Calu3 (cell line): ENCODE measurements around the gene EHMT2. TPM values are rescaled to one million over a fixed set of nuclear protein-coding genes. Genes with fewer than 3 reads are reported as not detected.

Experiments
- BruUV-seq: library from RNA; stranded (reverse); fragments of 400-500 nt; replicated peaks from 2 replicates; lab custom pipeline; 2021; lab: Mats Ljungman, UMichigan
- CTCF ChIA-PET: fragments of 300-600 bp; sonication (Branson Sonifier 250); formaldehyde crosslinking; loops from one replicate; lab custom pipeline; 2022; ENCODE audit warnings: antibody characterized with exemption; lab: Charles Lee
- DNase-seq: peaks from one replicate; pipeline ENCODE4 v3.0.0; 2022
- H3K27ac Mint-ChIP-seq: one replicate; pipeline ENCODE4 v1.8.0; 2022; ENCODE audit warnings: mixed read lengths; ENCODE audit not compliant: unreplicated experiment
- H3K27me3 Mint-ChIP-seq: one replicate; pipeline ENCODE4 v1.8.0; 2022; ENCODE audit warnings: mixed read lengths; ENCODE audit not compliant: unreplicated experiment
- H3K36me3 Mint-ChIP-seq: one replicate; pipeline ENCODE4 v1.8.0; 2022; ENCODE audit warnings: mild to moderate bottlenecking, moderate library complexity, mixed read lengths; ENCODE audit not compliant: insufficient read depth, unreplicated experiment
- H3K4me1 Mint-ChIP-seq: one replicate; pipeline ENCODE4 v1.8.0; 2022; ENCODE audit warnings: mild to moderate bottlenecking, low read depth, mixed read lengths; ENCODE audit not compliant: unreplicated experiment
- H3K4me3 Mint-ChIP-seq: one replicate; pipeline ENCODE4 v1.8.0; 2022; ENCODE audit warnings: mild to moderate bottlenecking, low read depth, moderate library complexity, mixed read lengths; ENCODE audit not compliant: unreplicated experiment
- H3K9me3 Mint-ChIP-seq: one replicate; pipeline ENCODE4 v1.8.0; 2022; ENCODE audit warnings: low read depth, mixed read lengths; ENCODE audit not compliant: unreplicated experiment
- CTCF ChIP-seq: fragments of 200-600 bp; IDR thresholded peaks from one replicate; pipeline ENCODE4 v1.8.0; 2022; ENCODE audit warnings: antibody characterized with exemption; ENCODE audit not compliant: unreplicated experiment
- intact Hi-C: fragments of 100-400 bp; cut with micrococcal nuclease; formaldehyde crosslinking; loops from one replicate; pipeline ENCODE4 v1.10.0; 2022; ENCODE audit not compliant: unreplicated experiment
- total RNA-seq: library from RNA; stranded (reverse); gene quantifications from 2 replicates; pipeline ENCODE4 v1.2.3, GENCODE V29; 2022

The EHMT2 gene
- total RNA-seq, 1 experiment from 2014 or later, result 138 TPM

- CTCF ChIA-PET, result interaction anchor here (1.2 kb wide), 2 partner anchors 25 to 31 kb away, joined by 3 to 5 read pairs; partner anchors contain the start of gene CFB
- intact Hi-C loops, result no loop called here
- no peak for DNase-seq
Observed at GRCh38 chr6:31920811-31921210, 23.3 kb upstream of the EHMT2 start.

GRCh38 chr6:31919624-31920303 lies 22.3 kb upstream of the EHMT2 start:
- Mint-ChIP-seq H3K36me3 (no peaks in the 10 kb centered on the region), H3K4me1 (peaks cover 21% of the 10 kb centered on the region), H3K9me3 (peaks cover 2% of the 10 kb centered on the region), H3K4me3 (no peak overlapping the region), H3K27ac (no peak overlapping the region), H3K27me3 (no peaks in the 10 kb centered on the region)
- BruUV-seq, result no TSS peak
- CTCF ChIA-PET, result interaction anchor here (0.9 to 1.4 kb wide), 3 partner anchors 13 to 128 kb away, joined by 3 to 8 read pairs (median 3); partner anchors contain the start of gene CFB
- DNase-seq, result peak; percentile 36
- no peak for TF ChIP-seq CTCF
- intact Hi-C loops, result no loop called here

More at GRCh38 chr6:31920811-31921210, 23.3 kb upstream of the EHMT2 start:
- Mint-ChIP-seq H3K27ac (no peak overlapping the region), H3K27me3 (no peaks in the 10 kb centered on the region), H3K4me1 (peaks cover 13% of the 10 kb centered on the region), H3K9me3 (no peaks in the 10 kb centered on the region), H3K4me3 (no peak overlapping the region), H3K36me3 (no peaks in the 10 kb centered on the region)
- TF ChIP-seq CTCF, result no peak
- BruUV-seq, result no TSS peak

- H3K9me3 Mint-ChIP-seq, result peaks cover 2% of the 10 kb centered on the region
- H3K27ac Mint-ChIP-seq, result no peak overlapping the region
- peaks cover 21% of the 10 kb centered on the region for H3K4me1 Mint-ChIP-seq
- CTCF ChIA-PET, result interaction anchor here (0.7 to 1.9 kb wide), 3 partner anchors 8 to 40 kb away, joined by 3 to 5 read pairs (median 5); no protein-coding TSS in a partner anchor
- TF ChIP-seq CTCF, result no peak
- DNase-seq, result no peak
- BruUV-seq, result no TSS peak
- no peaks in the 10 kb centered on the region for H3K36me3 Mint-ChIP-seq
- H3K4me3 Mint-ChIP-seq, result no peak overlapping the region
- no peaks in the 10 kb centered on the region for H3K27me3 Mint-ChIP-seq
- intact Hi-C loops, result no loop called here
Observed at GRCh38 chr6:31918069-31918720, 20.7 kb upstream of the EHMT2 start.

GRCh38 chr6:31915756-31916155 lies 18.3 kb upstream of the EHMT2 start:
- intact Hi-C loops, result no loop called here
- Mint-ChIP-seq H3K36me3 (no peaks in the 10 kb centered on the region), H3K9me3 (peaks cover 2% of the 10 kb centered on the region), H3K27me3 (no peaks in the 10 kb centered on the region), H3K4me3 (no peak overlapping the region), H3K27ac (no peak overlapping the region), H3K4me1 (peaks cover 32% of the 10 kb centered on the region)
- CTCF ChIA-PET, result no interaction called here
- no peak for TF ChIP-seq CTCF
- DNase-seq, result no peak
- no TSS peak for BruUV-seq
